Trophoblast cell (in vitro differentiated cells and primary cell): ENCODE results near the gene CACNA2D3.
"Not testable (repeated sequence)": the region's sequence is repeated elsewhere in the genome, so short reads cannot be mapped to it uniquely, and the experiment has no call there.

Experiments used
- DNase-seq, 2 donors: peaks; one replicate each; pipeline ENCODE4 v3.0.0-alpha.2; 2016
- H2AFZ ChIP-seq: 2 replicates; pipeline ENCODE4 v1.6.1; 2013; ENCODE audit warnings: low read length, moderate library complexity, mild to moderate bottlenecking; ENCODE audit not compliant: insufficient read depth, poor library complexity
- H2AK5ac ChIP-seq: 2 replicates; pipeline ENCODE4 v1.6.1; 2013; ENCODE audit warnings: mild to moderate bottlenecking, low read length
- H2BK120ac ChIP-seq: 2 replicates; pipeline ENCODE4 v1.6.1; 2013; ENCODE audit warnings: low read length, mild to moderate bottlenecking, moderate library complexity; ENCODE audit not compliant: insufficient read depth, poor library complexity
- H2BK12ac ChIP-seq: 2 replicates; pipeline ENCODE4 v1.6.1; 2013; ENCODE audit warnings: mild to moderate bottlenecking, low read length, moderate library complexity
- H2BK5ac ChIP-seq: 2 replicates; pipeline ENCODE4 v1.6.1; 2013; ENCODE audit warnings: low read length, low read depth, moderate library complexity, mild to moderate bottlenecking; ENCODE audit not compliant: poor library complexity
- H3K14ac ChIP-seq: 2 replicates; pipeline ENCODE4 v1.6.1; 2013; ENCODE audit warnings: mild to moderate bottlenecking, low read length
- H3K18ac ChIP-seq: 2 replicates; pipeline ENCODE4 v1.6.1; 2013; ENCODE audit warnings: mild to moderate bottlenecking, low read length
- H3K23ac ChIP-seq: 2 replicates; pipeline ENCODE4 v1.6.1; 2013; ENCODE audit warnings: low read length
- H3K27ac ChIP-seq: 2 replicates; pipeline ENCODE4 v1.5.1; 2013; ENCODE audit warnings: low read depth, mild to moderate bottlenecking, inconsistent platforms, low read length, moderate library complexity
- H3K27me3 ChIP-seq: 2 replicates; pipeline ENCODE4 v1.6.1; 2013; ENCODE audit warnings: inconsistent platforms, mild to moderate bottlenecking, low read length, moderate library complexity; ENCODE audit not compliant: insufficient read depth
- H3K36me3 ChIP-seq, 2 experiments: 1 replicate in 1 of 2; 2 replicates in 1 of 2; pipeline ENCODE4 v1.6.1; 2013; ENCODE audit warnings: low read length in 2 of 2, mild to moderate bottlenecking in 2 of 2, moderate library complexity in 1 of 2; ENCODE audit not compliant: insufficient read depth in 2 of 2, control insufficient read depth in 1 of 2
- H3K4ac ChIP-seq: 2 replicates; pipeline ENCODE4 v1.6.1; 2013; ENCODE audit warnings: low read depth, mild to moderate bottlenecking, low read length, moderate library complexity
- H3K4me1 ChIP-seq, 2 experiments: 1 replicate in 1 of 2; 2 replicates in 1 of 2; pipeline ENCODE4 v1.6.1; 2013; ENCODE audit warnings: low read length in 2 of 2, mild to moderate bottlenecking in 2 of 2, moderate library complexity in 1 of 2; ENCODE audit not compliant: insufficient read depth in 2 of 2, control insufficient read depth in 1 of 2
- H3K4me2 ChIP-seq: 2 replicates; pipeline ENCODE4 v1.6.1; 2013; ENCODE audit warnings: inconsistent platforms, mild to moderate bottlenecking, low read length, moderate library complexity
- H3K4me3 ChIP-seq: 2 replicates; pipeline ENCODE4 v1.5.1; 2013; ENCODE audit warnings: mild to moderate bottlenecking, low read depth, low read length, inconsistent platforms
- H3K79me1 ChIP-seq: one replicate; pipeline ENCODE4 v1.6.1; 2013; ENCODE audit warnings: low read length
- H3K79me2 ChIP-seq: 2 replicates; pipeline ENCODE4 v1.6.1; 2013; ENCODE audit warnings: low read length, mild to moderate bottlenecking; ENCODE audit not compliant: control insufficient read depth, insufficient read depth, poor library complexity
- H3K9ac ChIP-seq: 2 replicates; pipeline ENCODE4 v1.6.1; 2013; ENCODE audit warnings: mild to moderate bottlenecking, low read length
- H3K9me3 ChIP-seq: 2 replicates; pipeline ENCODE4 v1.6.1; 2013; ENCODE audit warnings: low read depth, mild to moderate bottlenecking, control low read depth, inconsistent platforms, low read length; ENCODE audit not compliant: insufficient read depth
- H4K12ac ChIP-seq: 2 replicates; pipeline ENCODE4 v1.6.1; 2013; ENCODE audit warnings: low read depth, mild to moderate bottlenecking, low read length, moderate library complexity
- H4K8ac ChIP-seq: 2 replicates; pipeline ENCODE4 v1.6.1; 2013; ENCODE audit warnings: low read depth, mild to moderate bottlenecking, low read length, moderate library complexity
- H4K91ac ChIP-seq: one replicate; pipeline ENCODE4 v1.6.1; 2013; ENCODE audit warnings: low read depth, mild to moderate bottlenecking, low read length, moderate library complexity
- WGBS: extraction: QIAGEN DNeasy Blood & Tissue Kit; methylation state at CpG from one replicate; pipeline ENCODE4 v1.1.7; 2013; ENCODE audit warnings: missing lambda C conversion rate; ENCODE audit not compliant: insufficient read length, insufficient coverage; ENCODE audit errors: extremely low coverage; 5-methylcytosine and 5-hydroxymethylcytosine counted together

CACNA2D3 gene

GRCh38 chr3:55097441-55097840 lies 975.1 kb downstream of the CACNA2D3 start:
- Histone ChIP-seq H4K8ac (no peak overlapping the region), H4K12ac (no peak overlapping the region), H2BK5ac (no peak overlapping the region), H3K18ac (no peak overlapping the region), H3K4me2 (no peak overlapping the region), H2BK120ac (no peak overlapping the region), H3K14ac (no peak overlapping the region), H3K36me3 (no peaks in the 10 kb centered on the region), H3K79me2 (no peaks in the 10 kb centered on the region), H3K4me1 (no peaks in the 10 kb centered on the region), H3K27ac (no peak overlapping the region), H3K79me1 (no peaks in the 10 kb centered on the region), H3K9ac (no peak overlapping the region), H3K4ac (no peak overlapping the region), H3K4me3 (no peak overlapping the region), H3K23ac (no peak overlapping the region), H2BK12ac (no peak overlapping the region), H2AFZ (no peak overlapping the region), H2AK5ac (no peak overlapping the region), H3K27me3 (no peaks in the 10 kb centered on the region), H4K91ac (no peak overlapping the region), H3K9me3 (no peaks in the 10 kb centered on the region)
- no peak for DNase-seq
- WGBS: no CpG with 5 or more reads among the region's 3 CpGs

GRCh38 chr3:55105647-55106046 lies 983.3 kb downstream of the CACNA2D3 start:
- Histone ChIP-seq H3K23ac (no peak overlapping the region), H2AFZ (no peak overlapping the region), H3K36me3 (no peaks in the 10 kb centered on the region), H3K4me3 (no peak overlapping the region), H2AK5ac (no peak overlapping the region), H3K79me2 (no peaks in the 10 kb centered on the region), H2BK12ac (no peak overlapping the region), H3K18ac (no peak overlapping the region), H3K27me3 (no peaks in the 10 kb centered on the region), H2BK5ac (no peak overlapping the region), H2BK120ac (no peak overlapping the region), H4K91ac (no peak overlapping the region), H3K9ac (no peak overlapping the region), H3K4me1 (peaks cover 0 to 3% of the 10 kb centered on the region in 2 experiments), H3K9me3 (no peaks in the 10 kb centered on the region), H3K4ac (no peak overlapping the region), H3K79me1 (no peaks in the 10 kb centered on the region), H3K4me2 (no peak overlapping the region), H4K8ac (no peak overlapping the region), H3K14ac (no peak overlapping the region), H4K12ac (no peak overlapping the region), H3K27ac (no peak overlapping the region)
- WGBS: no CpG with 5 or more reads among the region's 10 CpGs
- no peak for DNase-seq

- Histone ChIP-seq H4K12ac (no peak overlapping the region), H3K4me1 (peaks cover 0 to 5% of the 10 kb centered on the region in 2 experiments), H3K18ac (no peak overlapping the region), H4K91ac (no peak overlapping the region), H3K9me3 (no peaks in the 10 kb centered on the region), H4K8ac (no peak overlapping the region), H2AFZ (no peak overlapping the region), H3K4ac (no peak overlapping the region), H2BK120ac (no peak overlapping the region), H3K79me2 (no peaks in the 10 kb centered on the region), H3K79me1 (no peaks in the 10 kb centered on the region), H3K14ac (no peak overlapping the region), H3K27ac (no peak overlapping the region), H2AK5ac (no peak overlapping the region), H3K23ac (no peak overlapping the region), H2BK12ac (no peak overlapping the region), H3K9ac (no peak overlapping the region), H3K4me3 (no peak overlapping the region), H2BK5ac (no peak overlapping the region), H3K27me3 (no peaks in the 10 kb centered on the region), H3K4me2 (no peak overlapping the region), H3K36me3 (no peaks in the 10 kb centered on the region)
- DNase-seq: no peak
- no CpG with 5 or more reads among the region's 6 CpGs for WGBS
Measured at GRCh38 chr3:55107187-55107586, 984.8 kb downstream of the CACNA2D3 start.

- H3K27ac ChIP-seq, H3K18ac ChIP-seq, H4K91ac ChIP-seq, H4K12ac ChIP-seq, H2AK5ac ChIP-seq, H3K9me3 ChIP-seq, H3K36me3 ChIP-seq, H3K14ac ChIP-seq, H2BK12ac ChIP-seq, H3K27me3 ChIP-seq, H3K4me1 ChIP-seq, H3K23ac ChIP-seq, H3K4me3 ChIP-seq, H3K79me2 ChIP-seq, H2AFZ ChIP-seq, H3K4ac ChIP-seq, H3K4me2 ChIP-seq, H3K79me1 ChIP-seq, H2BK5ac ChIP-seq, H2BK120ac ChIP-seq, H3K9ac ChIP-seq, H4K8ac ChIP-seq: not testable (repeated sequence)
- WGBS: no CpG with 5 or more reads among the region's 3 CpGs
- DNase-seq: peak in 1 of 2 donors; percentile 55
Measured at GRCh38 chr3:55111906-55112305, 989.6 kb downstream of the CACNA2D3 start.
